Activated CD4-positive, alpha-beta T cell treated with anti-CD3 and anti-CD28 coated beads, Interleukin-2, Interleukin-6, amounts not matched to agents 100 ng/mL and 50 ng/mL, durations not matched to agents 16 hours and 8 hours (primary cell): ENCODE results near the gene WDR77.

Experiments used
- DNase-seq: peaks from one replicate; pipeline ENCODE4 v3.0.0-alpha.2; 2020

The WDR77 gene

DNA sequence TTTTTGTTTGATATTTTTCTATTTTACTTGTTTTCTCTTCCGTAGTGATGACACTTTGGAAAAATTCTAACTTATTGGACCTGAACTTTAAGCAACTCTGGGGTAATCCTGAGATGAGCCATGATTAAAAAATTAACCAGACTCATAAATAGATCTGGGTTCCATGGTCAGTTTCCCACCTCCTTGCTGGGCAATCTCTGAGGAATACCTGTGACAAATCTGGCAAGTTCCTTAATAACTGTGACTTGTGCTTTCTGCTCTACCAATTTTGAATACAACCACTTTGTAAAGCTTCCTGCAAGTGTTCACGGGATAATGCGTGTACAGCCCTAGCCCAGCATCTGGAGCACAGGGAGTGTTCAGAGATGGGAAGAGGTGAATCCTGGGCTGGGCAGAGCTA is 24.8 kb downstream of the WDR77 start:
- no peak for DNase-seq

DNA sequence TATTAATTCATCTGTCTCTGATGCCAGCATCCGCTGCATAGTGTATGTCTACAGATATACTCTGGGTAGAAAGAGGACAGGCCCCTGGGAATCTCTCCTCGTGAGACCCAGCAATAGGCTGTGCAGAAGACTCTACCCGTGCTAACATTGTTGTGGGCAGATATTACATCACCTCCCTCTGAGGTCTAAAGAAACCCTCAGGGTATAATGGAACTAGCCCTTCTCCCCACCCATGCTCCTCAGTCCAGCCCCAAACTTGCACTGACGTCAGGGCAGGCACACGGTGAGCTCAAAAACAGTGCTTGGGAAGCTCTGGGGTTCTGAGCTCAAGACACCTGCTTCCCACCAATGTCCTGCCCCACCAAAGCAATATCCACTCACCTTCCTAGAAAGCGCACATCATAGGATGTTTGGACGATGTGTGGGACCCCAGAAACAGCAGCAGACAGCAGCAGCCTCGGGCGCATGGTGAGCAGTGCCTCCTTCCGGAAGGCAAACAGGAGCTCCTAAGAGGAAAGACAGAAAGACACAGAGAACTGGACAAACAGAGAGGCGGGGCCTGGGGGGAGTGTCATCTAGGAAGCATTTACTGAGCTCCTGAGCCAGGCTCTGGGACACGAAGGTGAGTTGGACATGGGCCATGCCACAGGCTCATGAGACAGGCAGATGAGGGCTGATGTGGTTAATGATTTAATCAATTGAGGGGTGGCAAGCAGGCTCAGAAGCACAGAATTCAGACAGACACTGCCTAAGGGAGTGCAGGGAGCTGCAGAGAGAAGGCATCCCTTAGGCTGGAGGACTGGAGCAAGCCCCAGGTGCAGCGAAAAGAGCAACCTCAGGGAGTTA is 26.3 kb downstream of the WDR77 start:
- DNase-seq: no peak

DNA sequence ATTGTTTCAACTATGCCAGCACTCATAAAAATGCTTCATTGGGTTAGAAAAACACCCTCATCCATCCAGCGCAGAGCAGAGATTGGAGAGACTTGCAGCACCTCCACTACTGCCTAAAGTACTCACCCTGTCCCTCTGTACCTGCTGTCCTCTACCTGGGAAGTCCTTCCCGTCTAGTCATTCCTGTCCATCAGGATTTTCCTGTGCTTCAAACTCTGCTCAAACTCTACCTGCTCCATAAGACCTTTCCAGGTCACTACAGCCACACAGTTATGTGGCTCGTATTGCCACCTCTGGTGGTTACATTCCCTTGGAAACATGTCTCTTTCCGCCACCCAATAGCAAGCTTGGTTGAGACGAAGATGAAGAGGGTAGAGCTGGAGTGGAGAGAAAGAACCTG is 28.7 kb downstream of the WDR77 start:
- DNase-seq: no peak

DNA sequence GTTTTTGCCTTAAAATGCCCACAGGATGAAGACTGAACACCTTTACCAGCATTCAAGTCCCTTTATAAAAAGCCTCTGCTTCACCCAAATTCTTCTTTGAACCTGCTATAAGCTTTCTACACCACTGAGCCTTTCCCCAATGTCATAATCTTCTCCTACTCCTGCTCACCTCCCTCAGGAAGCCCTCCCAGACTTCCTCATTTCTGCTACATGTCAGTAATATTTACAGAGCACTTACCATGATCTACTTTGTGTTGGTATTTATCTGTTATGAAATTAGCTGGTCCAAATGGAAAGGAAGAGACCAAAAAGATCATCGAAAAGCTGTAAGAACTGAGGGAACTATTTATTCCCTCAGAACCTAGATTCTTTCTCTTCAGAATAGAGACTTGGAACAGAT is 30.0 kb downstream of the WDR77 start:
- DNase-seq: no peak

DNA sequence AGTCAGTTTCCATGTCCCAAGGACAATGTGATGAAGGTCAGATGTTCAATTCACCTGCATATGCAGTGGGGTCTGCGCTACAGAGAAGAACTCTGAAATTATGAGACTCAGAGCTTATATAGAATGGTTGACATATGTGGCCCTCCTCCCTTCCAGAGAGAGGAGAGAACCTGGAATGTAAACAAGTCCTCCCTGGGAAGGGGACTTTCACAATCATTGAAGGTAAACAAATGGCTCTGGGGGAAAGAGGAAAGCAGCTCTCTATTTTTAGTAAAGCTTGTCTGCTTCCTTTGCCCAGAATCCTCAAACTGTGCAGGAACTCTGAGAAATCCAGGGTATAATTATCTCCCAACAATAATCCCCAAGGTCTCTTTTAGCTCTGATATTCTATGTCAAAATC is 31.3 kb downstream of the WDR77 start:
- DNase-seq: no peak

DNA sequence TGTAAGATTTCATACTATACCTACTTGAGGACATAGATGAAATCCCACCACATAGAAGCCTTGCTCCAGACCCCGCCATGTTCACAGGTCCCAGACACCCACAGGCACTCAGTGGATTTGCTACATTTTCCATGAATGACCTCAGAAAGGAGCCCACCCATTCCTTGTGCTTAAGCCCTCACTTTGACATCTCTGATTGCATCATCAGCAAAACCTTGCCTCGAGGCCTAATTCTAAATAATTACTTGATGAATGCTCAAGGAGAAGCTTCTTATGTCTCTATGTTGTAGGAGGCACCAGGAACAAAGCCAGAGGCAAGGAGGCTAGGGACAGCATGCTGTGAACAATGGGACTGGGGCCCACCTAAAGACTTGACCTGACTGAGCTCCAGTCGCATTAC is 33.6 kb downstream of the WDR77 start:
- DNase-seq: no peak

DNA sequence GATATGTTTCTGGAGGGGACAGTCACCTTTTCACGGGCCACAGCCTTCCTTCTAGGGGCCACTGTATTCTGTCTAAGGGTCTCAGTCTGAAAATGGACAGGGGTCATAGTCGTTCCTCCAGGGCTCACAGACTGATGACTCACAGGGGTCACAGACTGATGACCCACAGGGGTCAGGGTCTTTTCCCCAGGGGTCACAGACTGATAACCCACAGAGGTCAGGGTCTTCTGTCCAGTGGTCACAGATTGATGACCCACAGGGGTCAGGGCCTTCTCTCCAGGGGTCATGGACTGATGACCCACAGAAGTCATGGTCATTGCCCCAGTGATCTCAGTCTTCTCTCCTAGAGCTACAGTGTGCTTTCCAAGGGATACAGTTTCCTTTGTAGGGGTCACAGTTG is 34.3 kb downstream of the WDR77 start:
- DNase-seq: no peak

DNA sequence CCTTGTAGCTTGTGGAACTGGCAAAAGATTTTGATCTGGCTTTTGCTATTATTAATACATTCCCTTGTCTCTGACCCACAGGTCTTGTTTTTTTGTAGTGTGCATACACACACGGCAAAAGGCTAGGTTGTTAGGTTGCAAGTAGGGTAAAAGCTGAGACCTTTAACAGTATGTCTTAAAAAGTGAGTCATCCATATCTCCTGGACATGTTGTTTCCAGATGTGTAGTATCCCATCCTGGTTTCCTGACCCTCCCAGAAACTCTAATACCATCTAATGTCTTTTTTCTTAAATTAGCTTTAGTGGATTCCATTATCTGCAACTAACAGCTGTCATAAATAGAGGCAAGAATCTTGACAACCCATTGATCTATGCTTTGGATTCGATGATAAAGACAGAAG is 36.2 kb downstream of the WDR77 start:
- no peak for DNase-seq

DNA sequence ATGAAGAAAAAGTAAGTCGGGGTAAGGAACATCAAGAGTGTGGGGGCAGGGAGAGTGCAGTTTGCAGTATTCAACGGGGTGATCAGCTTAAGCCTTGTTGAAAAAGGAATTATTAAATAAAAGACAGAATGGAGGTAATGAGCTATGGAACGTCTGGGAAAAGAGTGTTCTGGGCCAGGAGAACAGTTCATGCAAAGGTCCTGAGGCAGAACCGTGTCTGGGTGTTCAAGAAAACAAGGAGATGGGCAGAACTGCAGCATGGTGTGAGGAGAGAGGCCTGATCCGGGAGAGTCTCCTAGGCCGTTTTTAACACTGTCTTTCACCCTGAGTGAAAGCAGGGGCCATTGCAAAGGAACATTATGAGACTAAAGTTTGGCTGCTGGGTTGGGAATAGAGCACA is 41.8 kb downstream of the WDR77 start:
- no peak for DNase-seq

DNA sequence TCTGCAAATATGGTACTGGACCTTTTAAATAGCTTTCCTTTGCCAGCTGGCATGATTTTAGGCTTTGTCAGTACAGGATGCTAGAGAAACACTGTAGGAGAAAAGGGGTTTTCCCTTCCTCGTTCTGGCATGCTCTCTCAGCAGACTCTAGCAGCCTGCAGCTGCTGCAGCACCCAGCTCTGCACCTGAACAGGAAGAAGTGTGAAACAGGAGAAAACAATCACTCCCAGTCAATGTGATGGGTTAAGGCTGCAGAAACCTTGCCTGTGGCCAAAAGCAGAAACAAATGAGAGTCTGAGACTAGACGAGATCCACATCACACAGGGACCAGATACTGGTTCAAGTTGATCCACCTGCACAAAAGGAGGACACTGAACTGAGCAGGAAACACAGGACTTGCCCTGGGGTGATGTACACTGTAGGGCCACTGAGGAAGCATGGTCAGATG is 42.7 kb downstream of the WDR77 start:
- DNase-seq: peak; percentile 66

DNA sequence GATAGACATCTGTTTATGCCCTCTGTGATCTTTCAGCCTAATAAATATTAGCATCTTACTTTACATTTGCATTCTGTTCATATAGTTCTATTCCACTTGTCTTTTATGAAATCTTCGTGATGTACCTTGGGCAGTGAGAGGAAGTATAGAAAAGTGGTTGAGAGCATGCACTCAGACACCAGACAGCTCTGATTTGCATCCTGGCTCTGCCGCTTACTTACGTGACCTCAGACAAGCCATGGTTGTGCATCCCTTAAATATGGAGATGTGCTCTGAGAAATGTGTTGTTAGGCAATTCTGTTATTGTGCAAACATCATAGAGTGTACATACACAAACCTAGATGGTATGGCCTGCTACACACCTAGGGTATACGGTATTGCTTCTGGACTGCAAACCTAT is 44.5 kb downstream of the WDR77 start:
- no peak for DNase-seq

DNA sequence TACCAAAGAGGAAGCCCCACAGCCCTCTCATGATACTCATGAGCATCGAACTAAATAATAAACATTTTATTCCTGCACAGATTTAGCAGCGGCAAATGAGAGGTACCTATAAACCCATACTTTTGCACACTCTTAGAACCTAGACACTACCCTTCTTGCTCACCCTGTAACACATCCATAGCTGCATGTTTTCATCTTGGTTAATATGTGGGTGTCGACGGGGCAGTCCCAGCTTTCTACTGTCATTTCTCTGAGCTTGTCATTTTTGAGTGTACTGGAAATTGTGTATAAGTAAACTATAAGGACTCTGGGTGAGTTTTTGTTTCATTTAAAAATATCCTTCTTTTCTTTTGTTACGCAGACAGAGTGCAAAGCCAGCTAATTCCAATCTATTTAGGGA is 47.0 kb downstream of the WDR77 start:
- no peak for DNase-seq

DNA sequence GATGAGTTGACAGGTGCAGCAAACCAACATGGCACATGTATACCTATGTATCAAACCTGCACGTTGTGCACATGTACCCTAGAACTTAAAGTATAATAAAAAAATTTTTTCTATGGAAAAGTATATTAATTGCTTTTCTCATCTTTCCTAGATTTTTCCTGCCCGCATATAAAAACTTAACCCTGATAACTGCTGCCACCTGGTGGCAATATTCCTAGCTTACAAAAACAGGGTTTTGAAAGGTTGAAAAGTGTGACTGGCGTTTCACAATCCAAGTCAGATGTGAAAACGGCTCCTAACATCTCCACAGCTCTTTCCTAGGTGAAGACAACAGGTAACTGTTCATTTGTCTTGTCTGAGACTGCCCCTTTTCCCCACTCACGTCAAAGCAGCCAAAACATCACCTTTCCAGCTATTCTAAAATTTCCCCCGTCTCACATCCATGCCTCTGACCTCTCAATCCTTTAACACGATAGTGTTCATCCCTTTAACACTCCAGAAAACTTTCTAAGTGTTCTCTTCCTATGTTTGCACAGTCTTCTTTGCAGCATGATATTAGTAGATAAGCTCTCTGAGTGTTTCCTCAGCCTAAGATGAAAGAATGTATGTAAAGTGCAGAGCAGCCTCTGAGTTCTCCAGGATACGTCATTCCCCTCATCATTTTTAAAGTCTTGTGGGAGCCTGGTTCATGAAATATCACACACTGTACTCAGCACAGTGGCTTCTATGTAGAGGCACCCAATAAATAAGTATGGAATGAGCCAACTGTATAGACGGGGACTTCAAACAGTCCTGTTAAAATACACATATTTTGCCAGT is 49.1 kb downstream of the WDR77 start:
- DNase-seq: peak; percentile 59

DNA sequence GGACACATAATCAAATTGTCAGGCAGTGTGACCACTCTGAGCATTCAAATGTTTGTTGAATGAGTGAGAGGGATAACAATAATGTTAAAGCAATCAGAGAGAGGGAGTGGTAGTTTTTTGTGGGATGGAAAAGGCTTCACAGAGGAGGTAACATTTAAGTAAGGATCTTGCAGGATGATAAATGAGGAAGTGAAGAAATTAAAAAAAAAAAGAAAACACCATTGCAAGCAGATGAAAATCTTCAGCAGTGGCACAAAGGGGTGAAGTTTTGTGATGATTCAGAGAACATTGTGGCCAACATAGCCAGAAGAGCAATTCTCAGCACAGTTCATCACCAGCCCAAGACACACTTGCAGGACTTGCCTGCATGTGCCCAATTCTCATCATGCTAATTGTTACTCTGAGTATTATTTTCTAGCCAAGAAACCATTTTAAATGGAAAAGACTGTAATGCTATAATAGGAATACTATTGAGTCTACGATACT is 56.6 kb downstream of the WDR77 start:
- no peak for DNase-seq

DNA sequence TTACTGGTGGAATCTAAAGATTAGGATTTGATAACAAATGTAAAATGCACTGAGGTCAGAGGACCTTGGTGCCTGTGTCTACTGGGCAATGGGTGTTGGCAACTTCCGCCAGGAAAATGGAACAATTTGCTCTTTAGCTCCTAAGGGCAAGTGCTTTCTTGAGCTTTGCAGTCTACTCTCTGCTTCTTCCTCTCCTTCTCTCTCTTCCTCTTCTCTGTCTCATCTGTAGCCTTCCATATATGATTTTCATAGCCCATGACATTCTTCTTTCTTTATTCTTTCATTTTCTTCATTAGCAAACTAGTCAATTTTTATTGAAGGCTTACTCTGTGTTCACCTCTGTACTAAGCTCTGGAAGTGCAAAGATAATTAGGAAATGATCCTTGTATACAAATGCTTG is 57.0 kb downstream of the WDR77 start:
- no peak for DNase-seq
